NCI-H1694 treated with DMSO at 0.1 percent for 48 hours (cell line): ENCODE results near the gene TKTL1.
"Not testable (repeated sequence)": the region's sequence is repeated elsewhere in the genome, so short reads cannot be mapped to it uniquely, and the experiment has no call there.

Source experiments
- DNase-seq: peaks from one replicate; lab custom pipeline; 2025; lab: John Stamatoyannopoulos, UW

TKTL1 gene

DNA sequence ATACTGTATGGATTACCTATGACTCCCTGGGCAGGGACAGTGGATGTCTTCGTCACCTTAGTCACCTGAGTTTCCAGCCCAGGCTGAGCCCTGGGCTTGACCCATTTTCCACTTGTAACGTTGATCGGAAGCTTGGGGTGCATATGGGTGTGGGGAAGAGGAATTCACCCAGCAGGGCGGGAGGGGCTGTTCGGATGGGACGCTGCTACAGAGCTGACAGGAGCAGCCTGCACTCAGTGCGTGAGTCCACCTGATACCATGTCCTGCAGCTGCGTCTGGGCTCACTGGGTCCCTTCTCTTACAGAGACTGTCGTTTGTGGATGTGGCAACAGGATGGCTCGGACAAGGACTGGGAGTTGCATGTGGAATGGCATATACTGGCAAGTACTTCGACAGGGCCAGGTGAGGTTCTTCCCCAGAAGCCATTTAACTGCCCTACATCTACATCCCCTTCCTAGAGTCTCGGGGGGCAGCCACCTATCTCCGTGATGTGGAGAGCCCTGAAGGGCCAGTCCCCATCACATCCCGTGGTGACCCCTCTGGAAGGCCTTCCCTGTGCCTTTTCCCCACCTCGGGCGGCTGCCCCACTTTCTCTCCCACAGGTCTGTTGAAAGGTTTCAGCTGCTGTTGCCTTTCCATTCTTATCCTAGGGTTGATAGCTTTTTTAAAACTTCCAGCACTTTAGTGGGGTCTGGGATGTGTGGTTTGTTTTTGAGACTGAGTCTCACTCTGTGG, 13.6 kb downstream of the TKTL1 start:
- no peak for DNase-seq

DNA sequence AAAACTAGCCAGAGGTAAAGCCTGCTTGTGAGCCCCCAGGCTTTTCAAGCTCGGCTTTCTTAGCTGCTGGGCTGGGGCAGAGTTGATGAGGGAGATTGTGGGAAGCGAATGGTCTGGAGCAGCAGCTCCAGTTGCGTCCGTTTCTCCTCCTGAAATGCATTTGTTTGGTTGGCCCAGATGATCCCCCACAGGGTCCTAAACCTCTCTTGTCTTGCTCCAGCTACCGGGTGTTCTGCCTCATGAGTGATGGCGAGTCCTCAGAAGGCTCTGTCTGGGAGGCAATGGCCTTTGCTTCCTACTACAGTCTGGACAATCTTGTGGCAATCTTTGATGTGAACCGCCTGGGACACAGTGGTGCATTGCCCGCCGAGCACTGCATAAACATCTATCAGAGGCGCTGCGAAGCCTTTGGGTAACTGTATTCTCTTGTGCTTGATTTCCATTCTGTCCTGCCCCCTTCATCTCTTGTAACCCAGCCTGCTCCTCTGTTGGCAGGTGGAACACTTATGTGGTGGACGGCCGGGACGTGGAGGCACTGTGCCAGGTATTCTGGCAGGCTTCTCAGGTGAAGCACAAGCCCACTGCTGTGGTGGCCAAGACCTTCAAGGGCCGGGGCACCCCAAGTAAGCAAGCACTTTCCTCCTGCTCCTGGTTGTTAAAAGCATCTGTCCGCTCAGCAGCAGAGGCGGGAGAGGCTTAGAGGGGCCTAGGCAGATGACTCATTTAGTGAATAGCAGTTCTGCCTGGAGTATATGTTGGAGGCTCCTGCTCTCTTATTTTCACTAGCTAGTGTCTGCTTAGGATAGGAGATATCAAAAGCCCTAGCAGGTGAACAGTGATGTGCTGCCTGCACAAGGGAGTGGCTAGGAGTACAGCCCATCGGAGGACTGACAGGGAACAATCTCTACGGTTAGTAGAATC, 15.3 kb downstream of the TKTL1 start:
- no peak for DNase-seq

DNA sequence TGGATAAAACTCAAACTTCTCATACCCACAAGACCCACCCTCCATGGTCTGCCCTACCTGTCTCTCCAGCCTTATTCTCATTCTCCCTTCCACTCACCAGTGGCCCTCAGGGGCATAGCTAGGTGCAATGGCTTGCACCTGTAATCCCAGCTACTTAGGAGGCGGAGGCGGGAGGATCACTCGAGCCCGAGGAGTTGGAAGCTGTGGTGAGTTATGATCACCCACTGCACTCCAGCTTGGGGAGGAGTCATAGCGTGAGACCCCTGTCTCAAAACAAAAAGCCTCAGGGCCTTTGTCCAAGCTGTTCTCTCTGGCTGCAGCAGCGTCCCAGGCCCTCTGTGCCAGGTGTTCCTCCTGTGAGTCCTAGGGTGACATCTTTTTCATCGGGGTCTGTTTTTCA, 16.5 kb downstream of the TKTL1 start:
- DNase-seq = no peak

GRCh38 chrX:154313147-154313546, 17.6 kb downstream of the TKTL1 start:
- DNase-seq = no peak

DNA sequence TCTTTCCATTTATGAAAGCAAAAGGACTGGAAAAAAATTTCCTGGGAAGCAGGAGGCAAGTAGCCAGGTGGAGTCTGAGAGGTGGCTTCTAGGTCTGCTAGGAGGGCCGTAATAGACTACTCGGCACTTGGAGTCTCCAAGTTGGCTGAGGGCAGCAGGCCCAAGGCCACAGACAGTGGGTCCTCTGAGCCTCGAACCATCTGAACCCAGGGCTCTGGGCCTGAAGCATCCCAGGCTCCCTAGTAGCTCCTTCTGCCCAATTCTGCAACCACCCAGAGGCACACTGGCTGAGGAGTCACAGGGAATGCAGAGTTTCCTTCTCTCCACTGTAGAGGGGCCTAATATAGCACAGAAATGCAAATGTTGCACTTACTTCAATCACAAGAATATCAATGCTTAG, 19.8 kb downstream of the TKTL1 start:
- no peak for DNase-seq

GRCh38 chrX:154317391-154317995, 21.9 kb downstream of the TKTL1 start:
- DNase-seq = peak; percentile 15

- DNase-seq = no peak
These were observed 24.8 kb downstream of the TKTL1 start for GRCh38 chrX:154320406-154320805.

DNA sequence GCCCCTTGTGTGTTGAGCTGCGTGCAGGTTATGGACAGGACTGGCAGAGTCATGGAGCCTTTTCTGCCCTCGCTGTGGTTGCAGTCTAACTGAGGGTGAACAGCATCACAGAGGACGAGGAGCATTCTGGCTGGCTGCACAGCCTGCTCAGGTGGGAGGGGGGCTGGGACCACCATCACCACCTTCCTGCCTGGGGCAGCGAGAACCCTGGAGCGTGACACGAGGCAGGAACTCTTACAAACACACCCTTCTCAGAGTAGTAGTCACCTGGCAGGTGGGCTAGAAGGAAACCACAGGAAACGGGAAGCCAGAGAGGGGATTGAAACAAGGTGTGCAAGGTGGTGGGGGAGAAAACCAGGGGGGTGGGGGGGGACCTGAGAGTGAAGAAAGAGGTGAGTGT, 25.6 kb downstream of the TKTL1 start:
- no peak for DNase-seq

GRCh38 chrX:154321594-154321993, 26.0 kb downstream of the TKTL1 start:
- DNase-seq = peak; percentile 83

DNA sequence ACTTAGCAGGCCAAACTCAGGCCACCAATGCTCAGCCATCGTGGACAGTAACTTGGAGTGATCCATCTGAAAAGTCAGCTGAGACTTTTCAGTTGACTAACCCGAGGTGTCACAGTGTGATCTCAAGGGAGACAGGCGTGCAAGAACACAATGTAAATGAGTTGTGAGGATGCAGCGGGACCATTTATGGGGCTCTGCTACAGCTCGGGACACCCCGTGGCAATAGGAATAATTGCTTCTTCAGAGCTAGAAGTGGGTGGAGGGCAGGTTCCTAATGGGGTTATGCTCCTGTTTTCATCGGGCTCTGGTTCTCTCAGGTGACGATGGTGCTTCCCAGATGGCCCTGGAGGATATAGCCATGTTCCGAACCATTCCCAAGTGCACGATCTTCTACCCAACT, 27.3 kb downstream of the TKTL1 start:
- DNase-seq = no peak

- no peak for DNase-seq
These were observed 27.9 kb downstream of the TKTL1 start for GRCh38 chrX:154323537-154323936.

- no peak for DNase-seq
These were observed 29.9 kb downstream of the TKTL1 start for GRCh38 chrX:154325541-154325940.

GRCh38 chrX:154327038-154327820, 31.6 kb downstream of the TKTL1 start:
- peak; percentile 49 for DNase-seq

- DNase-seq = no peak
These were observed 33.1 kb downstream of the TKTL1 start for GRCh38 chrX:154328646-154329045.

GRCh38 chrX:154329294-154329693, 33.7 kb downstream of the TKTL1 start:
- DNase-seq = no peak

- DNase-seq = no peak
These were observed 37.0 kb downstream of the TKTL1 start for GRCh38 chrX:154332561-154332960.

DNA sequence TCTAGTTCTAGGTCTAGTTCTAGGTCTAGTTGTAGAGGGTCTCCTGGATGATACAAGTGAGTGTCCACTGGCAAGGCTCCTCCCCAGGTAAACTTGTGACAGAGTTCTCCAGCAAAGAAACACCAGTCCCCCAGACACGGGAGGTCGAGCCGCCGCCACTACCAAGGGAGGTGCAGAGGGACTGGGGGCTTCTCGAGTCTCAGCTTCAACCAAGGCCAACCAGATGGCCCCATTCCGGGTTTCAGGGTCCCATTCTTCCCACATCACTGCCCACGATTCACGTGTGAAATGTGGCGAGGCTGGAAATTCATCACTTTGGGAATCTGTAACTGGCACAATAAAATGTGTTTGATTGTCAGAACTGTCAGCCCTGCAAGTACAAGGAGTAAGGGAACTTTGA, 37.5 kb downstream of the TKTL1 start:
- DNase-seq = no peak

GRCh38 chrX:154333837-154334271, 38.3 kb downstream of the TKTL1 start:
- DNase-seq = no peak

GRCh38 chrX:154334496-154334895, 38.9 kb downstream of the TKTL1 start:
- DNase-seq = no peak

- DNase-seq = not testable (repeated sequence)
These were observed 46.1 kb downstream of the TKTL1 start for GRCh38 chrX:154341399-154342298.

GRCh38 chrX:154343063-154343462, 47.5 kb downstream of the TKTL1 start:
- not testable (repeated sequence) for DNase-seq
